PC-3 (cell line): ENCODE results near the gene SLC27A5.
"Not testable (repeated sequence)": the region's sequence is repeated elsewhere in the genome, so short reads cannot be mapped to it uniquely, and the experiment has no call there.

Source experiments
- CTCF ChIP-seq: fragments of 300-600 bp; sonication (generic); conservative IDR thresholded peaks from 2 replicates; pipeline ENCODE4 v1.5.1; 2017; ENCODE audit warnings: antibody characterized with exemption, low read depth, mild to moderate bottlenecking, low read length
- EZH2 ChIP-seq: fragments of 300-600 bp; sonication (generic); IDR thresholded peaks from one replicate; pipeline ENCODE4 v1.6.1; 2017; ENCODE audit warnings: antibody characterized with exemption, mild to moderate bottlenecking, low read length; ENCODE audit not compliant: unreplicated experiment

- TF ChIP-seq CTCF, EZH2: not testable (repeated sequence)
These were observed 27.4 kb upstream of the SLC27A5 start for GRCh38 chr19:58539169-58539559.
